Measurements from ENCODE around the gene PERCC1.
"Not testable (repeated sequence)": the region's sequence is repeated elsewhere in the genome, so short reads cannot be mapped to it uniquely, and the experiment has no call there.

PERCC1 gene

DNA sequence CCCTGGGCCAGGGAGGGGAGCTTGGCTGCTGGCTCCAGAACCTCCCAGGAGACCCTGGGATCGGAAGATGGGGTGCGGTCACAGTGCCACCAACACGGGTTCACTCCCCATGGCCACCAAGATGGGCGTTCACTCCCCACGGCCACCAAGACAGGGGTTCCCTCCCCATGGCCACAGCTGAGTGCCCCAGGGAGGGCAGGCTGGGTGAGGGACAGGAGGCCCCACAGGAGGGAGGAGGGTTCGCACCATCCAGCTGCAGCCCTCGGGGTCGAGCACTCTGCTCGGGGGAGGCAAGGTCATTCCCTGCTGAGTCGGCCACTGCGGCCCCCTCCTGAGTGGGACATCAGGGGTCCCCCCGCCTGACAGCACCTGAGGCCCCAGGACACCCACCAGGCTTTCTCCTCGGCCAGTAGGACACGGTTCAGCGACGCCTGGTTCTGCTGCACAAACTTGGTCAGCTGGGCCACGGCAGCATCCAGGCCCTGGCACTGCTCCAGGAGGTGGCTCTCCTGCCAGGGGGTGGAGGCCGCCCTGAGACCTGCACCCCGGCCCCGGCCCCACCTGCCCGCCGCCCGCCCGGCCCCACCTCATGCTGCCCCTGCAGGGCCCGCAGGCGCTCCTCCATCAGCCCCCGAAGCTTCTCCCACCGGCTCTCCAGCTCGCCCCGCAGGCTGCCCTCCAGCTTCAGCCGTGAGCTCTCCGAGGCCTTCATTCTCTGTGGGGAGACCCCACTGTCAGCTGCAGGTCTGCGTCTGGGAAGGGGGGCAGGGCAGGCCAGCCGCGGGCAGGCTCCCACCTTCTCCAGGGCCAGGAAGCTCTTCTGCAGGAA lies 7.6 kb downstream of the PERCC1 start:
- no peaks in the 10 kb centered on the region for H3K9me3 ChIP-seq (ENCODE audit: low read length)
- no peak overlapping the region for H3K9ac ChIP-seq (ENCODE audit: low read length)
- H3K36me3 ChIP-seq (ENCODE audit: insufficient read depth, low read length): no peaks in the 10 kb centered on the region
- no peaks in the 10 kb centered on the region for H3K4me1 ChIP-seq (ENCODE audit: insufficient read depth, low read length)
- H3K4me3 ChIP-seq (ENCODE audit: low read depth in 1 of 2, low read length in 2 of 2): no peak overlapping the region
- no peaks in the 10 kb centered on the region for H3K27me3 ChIP-seq (ENCODE audit: control insufficient read depth in 1 of 2, insufficient read depth in 2 of 2, low read length in 2 of 2)
- H3K27ac ChIP-seq (ENCODE audit: low read depth, low read length): no peak overlapping the region

DNA sequence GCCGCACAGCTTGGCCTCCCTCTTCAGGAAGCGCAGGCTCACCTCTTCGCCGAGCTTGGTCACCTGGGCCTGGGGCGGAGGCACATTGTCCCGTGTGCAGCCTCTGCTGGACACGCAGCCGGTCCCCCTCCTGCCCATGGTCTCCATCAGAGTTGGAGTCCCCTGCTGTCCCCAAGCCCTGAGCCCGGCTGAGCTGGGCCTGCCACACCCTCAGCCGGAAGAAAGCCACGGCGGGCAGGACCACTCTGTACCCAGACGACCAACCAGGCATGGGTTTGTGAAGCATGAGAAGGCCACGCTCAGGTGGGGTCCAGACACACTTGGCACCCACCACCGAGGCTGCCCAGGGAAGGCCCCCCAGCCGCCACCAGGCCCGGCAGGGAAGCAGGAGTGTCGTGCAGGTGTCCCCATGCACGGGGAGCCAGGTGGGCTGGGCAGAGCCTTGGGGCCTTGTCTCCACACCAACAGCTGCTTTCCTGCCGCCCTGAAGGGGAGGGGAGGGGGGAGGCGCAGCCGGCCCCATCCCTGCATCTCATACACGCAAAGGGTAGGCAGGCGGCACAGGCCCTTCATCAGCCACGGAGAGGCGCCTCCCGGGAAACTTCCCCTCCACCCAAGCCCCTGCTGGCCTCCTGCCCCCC lies 8.3 kb downstream of the PERCC1 start:
- no peaks in the 10 kb centered on the region for H3K36me3 ChIP-seq (ENCODE audit: insufficient read depth, low read length)
- H3K4me1 ChIP-seq (ENCODE audit: insufficient read depth, low read length): no peaks in the 10 kb centered on the region
- no peak overlapping the region for H3K27ac ChIP-seq (ENCODE audit: low read depth, low read length)
- H3K4me3 ChIP-seq (ENCODE audit: low read depth in 1 of 2, low read length in 2 of 2): no peak overlapping the region
- H3K27me3 ChIP-seq (ENCODE audit: control insufficient read depth in 1 of 2, insufficient read depth in 2 of 2, low read length in 2 of 2): no peaks in the 10 kb centered on the region
- H3K9ac ChIP-seq (ENCODE audit: low read length): no peak overlapping the region
- no peaks in the 10 kb centered on the region for H3K9me3 ChIP-seq (ENCODE audit: low read length)

DNA sequence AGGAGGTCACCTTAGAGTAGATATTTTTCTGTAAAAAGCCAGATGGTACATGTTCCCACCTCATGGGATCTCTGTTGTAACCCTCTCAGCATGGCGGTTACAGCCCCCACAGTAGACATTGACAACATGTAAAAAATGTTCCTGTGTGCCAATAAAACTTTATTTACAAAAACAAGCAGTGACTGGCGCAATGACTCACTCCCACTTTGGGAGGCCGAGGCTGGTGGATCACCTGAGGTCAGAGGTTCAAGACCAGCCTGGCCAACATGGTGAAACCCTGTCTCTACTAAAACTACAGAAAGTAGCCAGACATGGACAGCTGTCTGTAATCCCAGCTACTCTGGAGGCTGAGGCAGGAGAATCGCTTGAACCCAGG lies 8.8 kb downstream of the PERCC1 start:
- not testable (repeated sequence) for H3K4me1 ChIP-seq (ENCODE audit: insufficient read depth, low read length); H3K9me3 ChIP-seq (ENCODE audit: low read length); H3K4me3 ChIP-seq (ENCODE audit: low read depth in 1 of 2, low read length in 2 of 2); H3K27me3 ChIP-seq (ENCODE audit: control insufficient read depth in 1 of 2, insufficient read depth in 2 of 2, low read length in 2 of 2); H3K36me3 ChIP-seq (ENCODE audit: insufficient read depth, low read length); H3K27ac ChIP-seq (ENCODE audit: low read depth, low read length); H3K9ac ChIP-seq (ENCODE audit: low read length)

DNA sequence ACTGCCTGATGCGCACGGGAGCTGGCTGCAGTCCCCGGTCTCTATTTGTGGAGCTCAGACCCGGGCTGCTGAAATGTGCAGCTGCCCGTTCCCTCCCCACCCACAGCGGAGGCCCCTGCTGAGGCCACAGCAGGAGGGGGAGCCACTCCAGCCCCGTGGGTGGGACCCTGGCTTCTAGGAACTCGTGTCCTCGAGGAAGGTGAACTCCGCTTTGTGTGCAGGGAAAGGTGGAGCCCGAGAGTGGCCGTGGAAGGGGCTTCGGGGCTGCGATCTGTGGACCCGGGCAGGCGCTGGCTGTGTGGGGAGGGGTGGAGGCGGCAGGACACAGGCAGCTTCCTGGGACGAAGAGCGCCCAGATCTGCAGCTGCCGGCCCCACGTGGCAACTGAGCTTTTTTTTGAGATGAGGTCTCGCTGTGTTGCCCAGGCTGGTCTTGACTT lies 10.5 kb downstream of the PERCC1 start:
- no peaks in the 10 kb centered on the region for H3K4me1 ChIP-seq (ENCODE audit: insufficient read depth, low read length)
- H3K27ac ChIP-seq (ENCODE audit: low read depth, low read length): no peak overlapping the region
- H3K27me3 ChIP-seq (ENCODE audit: control insufficient read depth in 1 of 2, insufficient read depth in 2 of 2, low read length in 2 of 2): no peaks in the 10 kb centered on the region
- H3K36me3 ChIP-seq (ENCODE audit: insufficient read depth, low read length): peaks cover 6% of the 10 kb centered on the region
- no peaks in the 10 kb centered on the region for H3K9me3 ChIP-seq (ENCODE audit: low read length)
- no peak overlapping the region for H3K9ac ChIP-seq (ENCODE audit: low read length)
- no peak overlapping the region for H3K4me3 ChIP-seq (ENCODE audit: low read depth in 1 of 2, low read length in 2 of 2)

DNA sequence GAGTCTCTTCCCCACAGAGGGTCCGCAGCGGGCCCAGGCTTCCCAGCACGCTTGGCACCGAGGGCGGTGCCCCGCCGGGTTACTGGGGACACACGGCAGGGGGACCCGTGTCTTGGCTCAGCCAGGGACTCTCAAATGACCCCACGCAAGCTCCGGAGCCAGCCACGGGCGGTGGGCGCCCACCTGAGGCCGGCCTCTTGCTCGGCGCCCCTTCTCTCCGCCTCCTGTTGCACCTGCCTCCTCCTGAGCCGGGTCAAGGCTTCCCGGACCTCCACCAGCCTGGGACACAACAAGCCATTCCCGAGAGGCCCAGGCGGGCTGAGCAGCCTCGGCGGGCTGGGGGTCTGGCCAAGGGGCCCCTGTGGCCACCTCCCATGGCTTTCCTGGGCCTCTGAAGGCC lies 11.8 kb downstream of the PERCC1 start:
- H3K36me3 ChIP-seq (ENCODE audit: insufficient read depth, low read length): peaks cover 6% of the 10 kb centered on the region
- no peaks in the 10 kb centered on the region for H3K27me3 ChIP-seq (ENCODE audit: control insufficient read depth in 1 of 2, insufficient read depth in 2 of 2, low read length in 2 of 2)
- H3K9me3 ChIP-seq (ENCODE audit: low read length): no peaks in the 10 kb centered on the region
- H3K4me1 ChIP-seq (ENCODE audit: insufficient read depth, low read length): no peaks in the 10 kb centered on the region
- H3K27ac ChIP-seq (ENCODE audit: low read depth, low read length): no peak overlapping the region
- no peak overlapping the region for H3K4me3 ChIP-seq (ENCODE audit: low read depth in 1 of 2, low read length in 2 of 2)
- no peak overlapping the region for H3K9ac ChIP-seq (ENCODE audit: low read length)

DNA sequence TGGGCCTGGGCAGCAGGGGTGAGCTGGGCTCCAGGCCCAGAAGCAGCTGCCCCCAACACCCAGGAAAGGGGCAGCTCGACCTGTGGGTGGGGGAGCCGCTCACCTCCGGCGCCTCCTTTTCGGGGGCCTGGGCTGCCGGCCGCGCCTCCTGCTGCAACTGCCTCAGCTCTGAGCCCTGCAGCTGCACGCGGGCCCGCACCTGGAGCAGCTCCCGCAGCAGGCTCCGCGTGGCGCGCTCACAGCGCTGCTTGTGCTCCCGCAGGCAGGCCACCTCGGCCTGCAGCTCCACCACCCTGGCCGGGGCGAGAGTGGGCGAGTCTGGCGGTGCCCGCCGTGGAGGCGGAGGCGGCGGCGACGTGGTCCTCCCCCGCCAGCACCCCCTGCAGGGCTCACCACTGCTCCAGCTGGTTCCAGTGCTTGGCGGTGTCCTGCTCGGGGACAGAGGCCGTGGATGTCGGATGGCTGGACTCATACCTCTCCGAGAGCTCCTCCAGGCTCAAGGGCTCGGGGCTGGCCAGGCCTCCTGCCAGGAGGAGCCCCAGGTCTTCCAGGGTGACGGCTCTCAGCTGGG lies 12.6 kb downstream of the PERCC1 start:
- Histone ChIP-seq H3K9ac (ENCODE audit: low read length) (no peak overlapping the region), H3K4me3 (ENCODE audit: low read depth in 1 of 2, low read length in 2 of 2) (no peak overlapping the region), H3K4me1 (ENCODE audit: insufficient read depth, low read length) (no peaks in the 10 kb centered on the region), H3K36me3 (ENCODE audit: insufficient read depth, low read length) (peaks cover 13% of the 10 kb centered on the region), H3K9me3 (ENCODE audit: low read length) (no peaks in the 10 kb centered on the region), H3K27me3 (ENCODE audit: control insufficient read depth in 1 of 2, insufficient read depth in 2 of 2, low read length in 2 of 2) (no peaks in the 10 kb centered on the region), H3K27ac (ENCODE audit: low read depth, low read length) (no peak overlapping the region)

DNA sequence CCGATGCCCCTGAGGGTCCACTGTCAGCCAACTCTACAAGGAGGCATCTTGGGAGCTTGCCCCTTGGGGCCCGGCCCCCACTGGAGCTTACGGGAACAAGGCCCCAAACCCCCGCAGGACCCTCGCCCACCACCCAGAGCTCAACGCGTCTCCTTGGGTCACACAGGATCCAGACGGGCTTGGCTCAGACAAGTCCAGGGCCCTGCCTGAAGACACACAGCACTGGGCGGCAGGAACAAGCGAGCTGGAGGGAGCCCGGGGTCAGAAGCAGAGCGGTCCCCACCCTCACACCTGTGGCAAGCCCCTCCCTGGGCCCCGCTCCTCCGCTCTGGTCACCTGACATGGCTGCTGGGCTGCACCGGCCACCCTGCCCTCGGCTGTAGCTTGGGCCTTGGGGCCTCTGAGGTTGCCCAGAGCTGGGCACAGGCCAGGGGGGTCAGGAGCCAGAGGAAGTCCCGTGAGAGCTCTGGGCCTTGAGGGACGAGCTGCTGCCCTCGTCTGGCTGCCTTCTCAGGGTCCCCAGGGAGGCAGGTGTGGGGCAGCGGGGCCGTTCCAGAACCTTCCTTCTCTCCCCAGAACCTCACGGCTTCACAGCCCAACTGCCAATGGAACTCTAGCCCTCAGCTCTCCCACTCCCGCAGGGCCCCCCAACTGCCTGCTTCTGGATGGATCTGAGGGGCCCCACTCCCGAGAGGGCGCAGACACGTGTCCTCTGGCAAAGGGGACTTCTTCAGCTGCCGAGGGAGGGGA lies 13.3 kb downstream of the PERCC1 start, which contains the start of gene CCDC154:
Gene CCDC154 (minus strand): TSS at position 577 of the 750 bp plus-strand sequence. CDS start 234 bp downstream, at position 343.
- no peaks in the 10 kb centered on the region for H3K9me3 ChIP-seq (ENCODE audit: low read length)
- H3K4me1 ChIP-seq (ENCODE audit: insufficient read depth, low read length): no peaks in the 10 kb centered on the region
- H3K36me3 ChIP-seq (ENCODE audit: insufficient read depth, low read length): peaks cover 18% of the 10 kb centered on the region
- H3K4me3 ChIP-seq (ENCODE audit: low read depth in 1 of 2, low read length in 2 of 2): no peak within 1 kb of the TSS
- H3K27me3 ChIP-seq (ENCODE audit: control insufficient read depth in 1 of 2, insufficient read depth in 2 of 2, low read length in 2 of 2): no peaks in the 10 kb centered on the region
- no peak within 1 kb of the TSS for H3K27ac ChIP-seq (ENCODE audit: low read depth, low read length)
- H3K9ac ChIP-seq (ENCODE audit: low read length): no peak within 1 kb of the TSS

DNA sequence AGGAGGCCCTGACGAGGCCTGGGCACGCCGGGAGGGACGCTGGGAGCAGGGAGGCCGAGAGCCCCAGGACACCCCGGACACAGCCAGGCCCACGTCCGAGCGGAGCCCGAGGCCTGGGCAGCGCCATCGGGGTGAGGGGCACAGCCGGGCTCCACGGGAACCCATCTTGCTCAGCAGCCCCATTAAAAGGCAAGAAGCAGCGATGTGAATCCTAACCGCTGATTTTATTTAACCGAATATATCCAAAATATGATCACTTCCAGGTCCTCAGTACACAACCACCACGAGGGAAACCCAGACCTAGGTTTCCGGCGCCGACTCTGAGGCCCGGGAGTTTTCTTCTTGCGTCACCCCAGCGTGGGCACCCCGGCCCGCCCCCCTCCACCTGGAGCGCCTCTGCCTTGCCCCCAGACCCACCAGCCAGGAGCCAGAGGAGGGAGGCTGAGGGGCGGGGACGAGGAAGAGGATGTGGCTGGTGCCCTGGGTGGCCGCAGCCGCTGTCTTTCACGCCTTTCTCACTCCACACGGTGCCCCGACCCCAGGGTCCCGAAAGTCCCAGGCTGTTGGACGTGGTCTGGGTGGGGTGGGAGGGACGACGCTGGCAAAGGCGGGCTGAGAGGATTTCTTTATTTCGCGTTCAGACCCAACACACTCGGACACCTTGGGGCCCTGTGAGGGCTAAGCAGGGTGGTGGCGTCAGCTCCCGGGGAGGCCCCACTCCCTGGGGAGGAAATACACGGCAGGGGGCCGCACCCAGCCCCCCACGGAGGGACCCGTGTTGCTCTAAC lies 14.0 kb downstream of the PERCC1 start:
- H3K36me3 ChIP-seq (ENCODE audit: insufficient read depth, low read length): peaks cover 26% of the 10 kb centered on the region
- no peak overlapping the region for H3K9ac ChIP-seq (ENCODE audit: low read length)
- no peaks in the 10 kb centered on the region for H3K27me3 ChIP-seq (ENCODE audit: control insufficient read depth in 1 of 2, insufficient read depth in 2 of 2, low read length in 2 of 2)
- no peaks in the 10 kb centered on the region for H3K9me3 ChIP-seq (ENCODE audit: low read length)
- no peak overlapping the region for H3K27ac ChIP-seq (ENCODE audit: low read depth, low read length)
- H3K4me3 ChIP-seq (ENCODE audit: low read depth in 1 of 2, low read length in 2 of 2): no peak overlapping the region
- H3K4me1 ChIP-seq (ENCODE audit: insufficient read depth, low read length): no peaks in the 10 kb centered on the region

DNA sequence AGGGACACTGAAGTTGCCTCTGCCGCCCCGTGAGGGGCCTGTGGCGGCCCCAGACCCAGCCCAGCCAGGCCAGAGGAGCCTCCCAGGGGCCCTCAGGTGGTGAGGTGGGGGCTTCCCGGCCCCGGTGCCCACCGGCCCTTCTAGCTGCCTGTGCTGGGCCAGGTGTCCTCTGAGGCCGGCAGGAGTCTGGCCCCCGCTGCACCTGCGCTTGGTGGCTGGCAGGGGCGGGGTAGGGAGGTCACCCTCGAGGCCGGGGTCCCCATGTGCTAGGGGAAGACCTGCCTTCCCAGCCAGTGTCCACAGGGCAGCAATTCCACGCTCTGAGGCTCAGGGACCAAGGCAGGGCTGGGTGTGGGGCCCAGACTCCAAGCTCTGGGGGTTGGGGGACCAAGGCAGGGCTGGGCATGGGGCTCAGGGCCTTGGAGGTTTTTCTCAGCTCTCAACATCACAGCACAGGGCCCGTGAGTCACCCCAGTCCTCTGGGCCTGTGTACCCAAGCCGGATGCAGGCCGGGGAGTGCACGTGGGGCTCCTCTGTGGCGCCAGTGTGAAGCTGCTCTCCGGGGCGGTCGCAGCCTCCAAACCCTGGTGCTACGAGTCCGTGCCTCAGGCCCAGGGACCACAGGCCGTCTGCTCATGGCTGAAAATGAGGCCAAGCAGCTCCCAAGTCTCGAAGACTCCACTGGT lies 14.8 kb downstream of the PERCC1 start:
- Histone ChIP-seq H3K9me3 (ENCODE audit: low read length) (no peaks in the 10 kb centered on the region), H3K4me3 (ENCODE audit: low read depth in 1 of 2, low read length in 2 of 2) (no peak overlapping the region), H3K27ac (ENCODE audit: low read depth, low read length) (no peak overlapping the region), H3K36me3 (ENCODE audit: insufficient read depth, low read length) (peaks cover 32% of the 10 kb centered on the region), H3K9ac (ENCODE audit: low read length) (no peak overlapping the region), H3K27me3 (ENCODE audit: control insufficient read depth in 1 of 2, insufficient read depth in 2 of 2, low read length in 2 of 2) (no peaks in the 10 kb centered on the region), H3K4me1 (ENCODE audit: insufficient read depth, low read length) (no peaks in the 10 kb centered on the region)

DNA sequence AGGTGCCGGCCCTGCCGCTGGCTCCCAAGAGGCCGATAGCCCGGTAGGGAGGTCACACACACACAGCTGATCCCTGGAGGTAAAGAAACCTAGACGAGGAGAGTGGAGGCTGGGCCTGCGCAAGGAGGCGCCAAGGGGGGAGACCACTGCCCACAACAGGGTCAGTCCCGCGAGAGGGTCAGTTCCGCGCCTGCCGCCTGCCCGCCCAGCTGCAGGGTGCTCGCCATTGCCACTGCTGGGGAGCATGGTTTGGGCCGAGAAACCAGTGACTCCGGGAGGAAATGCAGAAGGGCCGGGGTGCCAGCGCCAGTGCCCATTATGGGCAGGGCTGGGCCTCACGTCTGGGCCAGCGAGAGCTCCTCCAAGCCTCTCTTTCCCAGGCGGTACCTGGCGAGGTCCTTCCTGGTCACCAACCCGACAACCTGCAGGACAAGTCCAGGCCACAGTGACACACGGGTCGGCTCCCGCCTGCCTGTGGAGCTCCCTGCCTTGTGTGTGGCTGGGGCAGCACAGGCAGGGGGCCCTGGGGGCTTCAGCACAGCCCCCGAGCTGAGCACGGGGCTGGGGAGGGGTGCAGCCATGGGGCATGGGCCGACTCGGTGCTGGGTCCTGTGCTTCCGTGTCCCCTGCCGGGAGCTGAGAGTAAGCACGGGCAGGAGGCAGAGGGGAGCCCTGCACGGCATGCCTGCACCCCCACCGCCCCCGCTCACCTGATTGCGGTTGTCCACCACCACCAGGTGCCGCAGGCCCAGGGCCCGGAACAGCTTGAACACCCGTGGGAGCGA lies 15.6 kb downstream of the PERCC1 start:
- H3K4me3 ChIP-seq (ENCODE audit: low read depth in 1 of 2, low read length in 2 of 2): no peak overlapping the region
- no peaks in the 10 kb centered on the region for H3K9me3 ChIP-seq (ENCODE audit: low read length)
- peaks cover 40% of the 10 kb centered on the region for H3K36me3 ChIP-seq (ENCODE audit: insufficient read depth, low read length)

More for the DNA sequence above, 15.6 kb downstream of the PERCC1 start:
- Histone ChIP-seq H3K27ac (ENCODE audit: low read depth, low read length) (no peak overlapping the region), H3K4me1 (ENCODE audit: insufficient read depth, low read length) (no peaks in the 10 kb centered on the region), H3K27me3 (ENCODE audit: control insufficient read depth in 1 of 2, insufficient read depth in 2 of 2, low read length in 2 of 2) (no peaks in the 10 kb centered on the region), H3K9ac (ENCODE audit: low read length) (no peak overlapping the region)
